H9 (cell line): ENCODE results near the gene NRG2. TPM values are rescaled to one million over a fixed set of nuclear protein-coding genes. Genes with fewer than 3 reads are reported as not detected.

Experiments used
- DNase-seq: peaks from one replicate; pipeline ENCODE4 v3.0.0-alpha.2; 2017
- H2AFZ ChIP-seq: one replicate; pipeline ENCODE4 v1.6.1; 2013; ENCODE audit warnings: mild to moderate bottlenecking, low read length, control low read depth, moderate library complexity
- H2AK5ac ChIP-seq: 2 replicates; pipeline ENCODE4 v1.6.1; 2013; ENCODE audit warnings: low read length, control low read depth, mixed read lengths; ENCODE audit not compliant: insufficient read length
- H2BK120ac ChIP-seq: one replicate; pipeline ENCODE4 v1.6.1; 2013; ENCODE audit warnings: low read depth, mild to moderate bottlenecking, low read length, control low read depth, inconsistent platforms; ENCODE audit not compliant: poor library complexity, severe bottlenecking
- H2BK12ac ChIP-seq: 2 replicates; pipeline ENCODE4 v1.6.1; 2013; ENCODE audit warnings: low read length, control low read depth, mixed read lengths, low read depth; ENCODE audit not compliant: insufficient read length
- H2BK15ac ChIP-seq: 2 replicates; pipeline ENCODE4 v1.6.1; 2013; ENCODE audit warnings: low read depth, low read length, control low read depth
- H2BK20ac ChIP-seq: one replicate; pipeline ENCODE4 v1.6.1; 2013; ENCODE audit warnings: low read depth, mild to moderate bottlenecking, low read length, control low read depth, inconsistent platforms; ENCODE audit not compliant: poor library complexity, severe bottlenecking
- H2BK5ac ChIP-seq: 2 replicates; pipeline ENCODE4 v1.6.1; 2013; ENCODE audit warnings: low read length, control low read depth, mixed read lengths; ENCODE audit not compliant: insufficient read length
- H3K14ac ChIP-seq: 2 replicates; pipeline ENCODE4 v1.6.1; 2013; ENCODE audit warnings: low read length, control low read depth; ENCODE audit not compliant: insufficient read depth
- H3K18ac ChIP-seq: 2 replicates; pipeline ENCODE4 v1.6.1; 2013; ENCODE audit warnings: low read depth, mild to moderate bottlenecking, mixed read lengths, low read length, control low read depth; ENCODE audit not compliant: insufficient read length
- H3K23ac ChIP-seq: 2 replicates; pipeline ENCODE4 v1.6.1; 2013; ENCODE audit warnings: low read length, control low read depth, mixed read lengths, low read depth; ENCODE audit not compliant: insufficient read length
- H3K23me2 ChIP-seq: 2 replicates; pipeline ENCODE4 v1.6.1; 2013; ENCODE audit warnings: low read depth, mild to moderate bottlenecking, mixed read lengths, low read length, control low read depth; ENCODE audit not compliant: insufficient read length, poor library complexity, severe bottlenecking
- H3K27ac ChIP-seq: 2 replicates; pipeline ENCODE4 v1.5.1; 2013; ENCODE audit warnings: low read length, control low read depth, mixed read lengths, low read depth; ENCODE audit not compliant: insufficient read length
- H3K27me3 ChIP-seq: 2 replicates; pipeline ENCODE4 v1.6.1; 2013; ENCODE audit warnings: low read length, control low read depth, inconsistent platforms; ENCODE audit not compliant: insufficient read depth
- H3K4ac ChIP-seq: 2 replicates; pipeline ENCODE4 v1.6.1; 2013; ENCODE audit warnings: low read depth, mild to moderate bottlenecking, control low read depth, inconsistent platforms, low read length, moderate library complexity
- H3K4me1 ChIP-seq: 2 replicates; pipeline ENCODE4 v1.6.1; 2013; ENCODE audit warnings: low read length, control low read depth, inconsistent platforms; ENCODE audit not compliant: insufficient read depth
- H3K4me2 ChIP-seq: 2 replicates; pipeline ENCODE4 v1.6.1; 2013; ENCODE audit warnings: low read length, control low read depth, mixed read lengths; ENCODE audit not compliant: insufficient read length, insufficient read depth
- H3K56ac ChIP-seq: 2 replicates; pipeline ENCODE4 v1.6.1; 2013; ENCODE audit warnings: low read depth, mild to moderate bottlenecking, mixed read lengths, low read length, control low read depth; ENCODE audit not compliant: insufficient read length
- H3K79me1 ChIP-seq: 2 replicates; pipeline ENCODE4 v1.6.1; 2013; ENCODE audit warnings: low read depth, mild to moderate bottlenecking, moderate library complexity, low read length, control low read depth, inconsistent platforms; ENCODE audit not compliant: insufficient read depth, poor library complexity, severe bottlenecking
- H3K79me2 ChIP-seq: 2 replicates; pipeline ENCODE4 v1.6.1; 2013; ENCODE audit warnings: low read length, control low read depth, inconsistent platforms; ENCODE audit not compliant: insufficient read depth
- H3K9ac ChIP-seq: 2 replicates; pipeline ENCODE4 v1.6.1; 2013; ENCODE audit warnings: low read length, control low read depth, mixed read lengths; ENCODE audit not compliant: insufficient read length; ENCODE audit errors: extremely low read depth
- H3K9me3 ChIP-seq: one replicate; pipeline ENCODE4 v1.6.1; 2013; ENCODE audit warnings: low read depth, low read length, inconsistent platforms; ENCODE audit not compliant: control insufficient read depth
- H3T11ph ChIP-seq: one replicate; pipeline ENCODE4 v1.6.1; 2013; ENCODE audit warnings: mild to moderate bottlenecking, low read length, control low read depth, inconsistent platforms
- H4K20me1 ChIP-seq: one replicate; pipeline ENCODE4 v1.6.1; 2013; ENCODE audit not compliant: control insufficient read depth, insufficient read length, insufficient read depth
- H4K5ac ChIP-seq: 2 replicates; pipeline ENCODE4 v1.6.1; 2013; ENCODE audit warnings: low read depth, mild to moderate bottlenecking, mixed read lengths, low read length, control low read depth; ENCODE audit not compliant: insufficient read length
- H4K8ac ChIP-seq: replicated peaks from 2 replicates; pipeline ENCODE4 v1.6.1; 2013; ENCODE audit warnings: low read length, control low read depth, mixed read lengths, low read depth; ENCODE audit not compliant: insufficient read length
- H4K91ac ChIP-seq: 2 replicates; pipeline ENCODE4 v1.6.1; 2013; ENCODE audit warnings: low read depth, mild to moderate bottlenecking, moderate library complexity, mixed read lengths, low read length, control low read depth; ENCODE audit not compliant: insufficient read length
- H3K27ac Mint-ChIP-seq, 3 experiments: 2 replicates in 2 of 3; 3 replicates in 1 of 3; pipeline ENCODE4 v1.8.0; 2020 to 2021; ENCODE audit warnings: mixed read lengths in 3 of 3, mild to moderate bottlenecking in 1 of 3, moderate library complexity in 1 of 3
- H3K27me3 Mint-ChIP-seq: 2 replicates; pipeline ENCODE4 v1.8.0; 2021; ENCODE audit warnings: low read depth, mild to moderate bottlenecking, moderate library complexity, mixed read lengths
- H3K36me3 Mint-ChIP-seq, 3 experiments: 2 replicates in 2 of 3; 3 replicates in 1 of 3; pipeline ENCODE4 v1.8.0; 2020 to 2021; ENCODE audit warnings: low read depth in 3 of 3, mixed read lengths in 3 of 3; ENCODE audit not compliant: insufficient read depth in 1 of 3
- H3K4me1 Mint-ChIP-seq, 2 experiments: 2 replicates each; pipeline ENCODE4 v1.8.0; 2020; ENCODE audit warnings: mixed read lengths in 2 of 2
- H3K4me3 Mint-ChIP-seq, 2 experiments: 2 replicates in 1 of 2; 3 replicates in 1 of 2; pipeline ENCODE4 v1.8.0; 2020 to 2021; ENCODE audit warnings: mild to moderate bottlenecking in 2 of 2, mixed read lengths in 2 of 2, moderate library complexity in 1 of 2
- H3K9me3 Mint-ChIP-seq, 2 experiments: 2 replicates in 1 of 2; 3 replicates in 1 of 2; pipeline ENCODE4 v1.8.0; 2020; ENCODE audit warnings: mild to moderate bottlenecking in 2 of 2, mixed read lengths in 2 of 2, moderate library complexity in 1 of 2
- WGBS: extraction: QIAGEN DNeasy Blood & Tissue Kit; methylation state at CpG from one replicate; pipeline ENCODE4 v1.1.7; 2013; ENCODE audit warnings: missing lambda C conversion rate, low lambda C conversion rate, mixed read lengths; ENCODE audit not compliant: insufficient read length; ENCODE audit errors: extremely low coverage; 5-methylcytosine and 5-hydroxymethylcytosine counted together
- total RNA-seq: library from RNA; stranded (reverse); gene quantifications from 2 replicates; pipeline ENCODE4 v1.2.1, GENCODE V29; 2021
- TF ChIP-seq, protein P1 (sequence below): fragments of 200-600 bp; sonication (generic); conservative IDR thresholded peaks from 3 replicates; pipeline ENCODE4 v1.8.0; 2021; ENCODE audit warnings: antibody characterized with exemption, mild to moderate bottlenecking

Gene NRG2
- total RNA-seq, 1 experiment from 2014 or later = not detected

DNA sequence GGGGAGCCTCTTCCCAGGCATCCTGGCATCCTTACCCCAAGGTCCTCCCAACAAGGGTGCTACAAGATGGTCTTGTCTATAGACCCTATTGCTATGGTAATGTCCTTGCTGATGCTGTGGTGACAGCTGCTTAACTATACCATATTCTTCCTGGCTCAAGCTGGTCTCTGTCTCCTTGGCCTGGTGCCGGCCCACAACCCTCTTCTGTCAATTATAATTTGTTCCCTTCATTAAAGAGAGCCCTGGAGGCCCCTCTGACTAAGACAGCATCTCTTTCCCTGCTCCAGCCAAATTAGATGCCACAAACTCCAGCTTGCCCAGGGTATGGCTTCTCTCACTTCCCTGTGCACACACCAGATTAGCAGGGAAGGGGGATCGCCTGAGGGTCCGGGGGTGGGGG lies 160.8 kb downstream of the NRG2 start:
- H3K56ac ChIP-seq = no peak overlapping the region
- no peak overlapping the region for H2BK20ac ChIP-seq
- H3K4me1 Mint-ChIP-seq = peaks cover 4 to 16% of the 10 kb centered on the region in 2 experiments; a peak in 1 of 4 replicates

More for the DNA sequence above, 160.8 kb downstream of the NRG2 start:
- Histone ChIP-seq H3K79me1 (no peaks in the 10 kb centered on the region), H3K9me3 (no peaks in the 10 kb centered on the region), H3K4ac (no peak overlapping the region), H4K8ac (no peak overlapping the region), H2BK5ac (no peak overlapping the region), H3K27ac (no peak overlapping the region), H3K18ac (no peak overlapping the region), H3K4me2 (no peak overlapping the region), H3K23ac (no peak overlapping the region), H3K79me2 (no peaks in the 10 kb centered on the region), H4K91ac (no peak overlapping the region), H4K5ac (no peak overlapping the region), H2BK120ac (no peak overlapping the region), H2AK5ac (no peak overlapping the region), H3T11ph (no peak overlapping the region), H2BK15ac (no peak overlapping the region), H3K9ac (no peak overlapping the region), H2BK12ac (no peak overlapping the region), H3K4me1 (no peaks in the 10 kb centered on the region), H3K23me2 (no peaks in the 10 kb centered on the region), H3K27me3 (no peaks in the 10 kb centered on the region), H2AFZ (no peak overlapping the region), H3K14ac (no peak overlapping the region), H4K20me1 (peaks cover 3% of the 10 kb centered on the region)
- Mint-ChIP-seq H3K9me3 (no peaks in the 10 kb centered on the region), H3K27me3 (peaks cover 25% of the 10 kb centered on the region), H3K4me3 (no peak overlapping the region), H3K36me3 (no peaks in the 10 kb centered on the region; a peak in 1 of 7 replicates), H3K27ac (no peak overlapping the region; a peak in 1 of 7 replicates)
- WGBS = no CpG with 5 or more reads among the region's 3 CpGs
- TF ChIP-seq, protein P1, sequence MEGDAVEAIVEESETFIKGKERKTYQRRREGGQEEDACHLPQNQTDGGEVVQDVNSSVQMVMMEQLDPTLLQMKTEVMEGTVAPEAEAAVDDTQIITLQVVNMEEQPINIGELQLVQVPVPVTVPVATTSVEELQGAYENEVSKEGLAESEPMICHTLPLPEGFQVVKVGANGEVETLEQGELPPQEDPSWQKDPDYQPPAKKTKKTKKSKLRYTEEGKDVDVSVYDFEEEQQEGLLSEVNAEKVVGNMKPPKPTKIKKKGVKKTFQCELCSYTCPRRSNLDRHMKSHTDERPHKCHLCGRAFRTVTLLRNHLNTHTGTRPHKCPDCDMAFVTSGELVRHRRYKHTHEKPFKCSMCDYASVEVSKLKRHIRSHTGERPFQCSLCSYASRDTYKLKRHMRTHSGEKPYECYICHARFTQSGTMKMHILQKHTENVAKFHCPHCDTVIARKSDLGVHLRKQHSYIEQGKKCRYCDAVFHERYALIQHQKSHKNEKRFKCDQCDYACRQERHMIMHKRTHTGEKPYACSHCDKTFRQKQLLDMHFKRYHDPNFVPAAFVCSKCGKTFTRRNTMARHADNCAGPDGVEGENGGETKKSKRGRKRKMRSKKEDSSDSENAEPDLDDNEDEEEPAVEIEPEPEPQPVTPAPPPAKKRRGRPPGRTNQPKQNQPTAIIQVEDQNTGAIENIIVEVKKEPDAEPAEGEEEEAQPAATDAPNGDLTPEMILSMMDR = no peak
- DNase-seq = no peak
